Liver (tissue), 3 donors: ENCODE measurements around the gene SLIT3.

ENCODE experiments used
- ATF3 ChIP-seq: IDR thresholded peaks from 2 replicates; pipeline ENCODE4 v1.6.1; 2016; ENCODE audit warnings: antibody characterized with exemption
- CTCF ChIP-seq: fragments of 150-350 bp; IDR thresholded peaks from 2 replicates; pipeline ENCODE4 v1.5.1; 2017; ENCODE audit warnings: improper control_type of control experiment, low read depth, low read length; ENCODE audit not compliant: missing input control
- EGR1 ChIP-seq, 2 donors: IDR thresholded peaks; 2 replicates each; pipeline ENCODE4 v1.6.1; 2016 to 2018; ENCODE audit warnings: antibody characterized with exemption in 2 of 2, low read depth in 2 of 2
- FOXA1 ChIP-seq: IDR thresholded peaks from 2 replicates; pipeline ENCODE4 v1.6.1; 2016; ENCODE audit warnings: antibody characterized with exemption
- JUND ChIP-seq, 2 donors: IDR thresholded peaks; 2 replicates each; pipeline ENCODE4 v1.6.1; 2016; ENCODE audit warnings: antibody characterized with exemption in 2 of 2
- RAD21 ChIP-seq, 2 donors: IDR thresholded peaks; 2 replicates each; pipeline ENCODE4 v1.6.1; 2016; ENCODE audit warnings: antibody characterized with exemption in 2 of 2, mild to moderate bottlenecking in 2 of 2
- REST ChIP-seq: IDR thresholded peaks from 2 replicates; pipeline ENCODE4 v1.6.1; 2016; ENCODE audit warnings: antibody characterized with exemption, mild to moderate bottlenecking
- SP1 ChIP-seq: IDR thresholded peaks from 2 replicates; pipeline ENCODE4 v1.6.1; 2018; ENCODE audit warnings: antibody characterized with exemption, mild to moderate bottlenecking
- TAF1 ChIP-seq: conservative IDR thresholded peaks from 2 replicates; pipeline ENCODE4 v1.6.1; 2016; ENCODE audit warnings: antibody characterized with exemption, mild to moderate bottlenecking
- ZBTB33 ChIP-seq: IDR thresholded peaks from 2 replicates; pipeline ENCODE4 v1.6.1; 2016; ENCODE audit warnings: antibody characterized with exemption
- donor health status: healthy.
- donor health status: healthy.

GRCh38 chr5:168646335-168646734 lies 654.6 kb downstream of the SLIT3 start:
- no peak for TF ChIP-seq TAF1
- no peak for TF ChIP-seq REST
- TF ChIP-seq CTCF, result no peak
- TF ChIP-seq JUND (IDR thresholded peaks at IDR 0.05), result no peak
- TF ChIP-seq RAD21 (IDR thresholded peaks at IDR 0.05), result no peak
- TF ChIP-seq EGR1 (IDR thresholded peaks at IDR 0.05; ENCODE audit: low read depth in 2 of 2), result no peak
- no peak for TF ChIP-seq FOXA1
- TF ChIP-seq ZBTB33, result no peak
- TF ChIP-seq SP1, result no peak
- no peak for TF ChIP-seq ATF3
